NCI-H2081 treated with DMSO at 0.1 percent for 48 hours (cell line): ENCODE results near the gene ABHD1.

Experiments
- DNase-seq: peaks from one replicate; lab custom pipeline; 2025; lab: John Stamatoyannopoulos, UW

Gene ABHD1

GRCh38 chr2:27136751-27137150 is 13.1 kb downstream of the ABHD1 start:
- no peak for DNase-seq

GRCh38 chr2:27137322-27137935 is 13.8 kb downstream of the ABHD1 start:
- DNase-seq = no peak

GRCh38 chr2:27138111-27138510 is 14.5 kb downstream of the ABHD1 start:
- no peak for DNase-seq

- DNase-seq = no peak
These were observed 15.7 kb downstream of the ABHD1 start, which contains the start of gene PRR30 for GRCh38 chr2:27139310-27139709. Gene PRR30, minus strand, starts transcription at chr2:27139410. Its CDS starts 1,081 bp downstream, at chr2:27138329.

- no peak for DNase-seq
These were observed 19.7 kb downstream of the ABHD1 start for GRCh38 chr2:27143285-27143684.

GRCh38 chr2:27145682-27146081 is 22.1 kb downstream of the ABHD1 start:
- no peak for DNase-seq

GRCh38 chr2:27147935-27148334 is 24.3 kb downstream of the ABHD1 start:
- no peak for DNase-seq

- no peak for DNase-seq
These were observed 25.3 kb downstream of the ABHD1 start, which contains the start of gene TCF23 for GRCh38 chr2:27148801-27149439. Gene TCF23, plus strand, starts transcription at chr2:27149004. Its CDS starts 130 bp downstream, at chr2:27149134.

- DNase-seq = no peak
These were observed 26.2 kb downstream of the ABHD1 start for GRCh38 chr2:27149570-27150405.

GRCh38 chr2:27150639-27151230 is 27.1 kb downstream of the ABHD1 start:
- DNase-seq = no peak

- no peak for DNase-seq
These were observed 28.6 kb downstream of the ABHD1 start for GRCh38 chr2:27152102-27152795.

- DNase-seq = no peak
These were observed 29.3 kb downstream of the ABHD1 start for GRCh38 chr2:27152796-27153464.

GRCh38 chr2:27154488-27154887 is 30.9 kb downstream of the ABHD1 start:
- DNase-seq = no peak

GRCh38 chr2:27155069-27155520 is 31.5 kb downstream of the ABHD1 start:
- DNase-seq = no peak

- DNase-seq = no peak
These were observed 34.9 kb downstream of the ABHD1 start for GRCh38 chr2:27158468-27158867.

- DNase-seq = no peak
These were observed 35.7 kb downstream of the ABHD1 start for GRCh38 chr2:27159271-27159670.

GRCh38 chr2:27160191-27160590 is 36.6 kb downstream of the ABHD1 start:
- DNase-seq = no peak

GRCh38 chr2:27162151-27163121 is 38.8 kb downstream of the ABHD1 start:
- no peak for DNase-seq

- no peak for DNase-seq
These were observed 41.5 kb downstream of the ABHD1 start for GRCh38 chr2:27164960-27165763.
